HepG2 (cell line): ENCODE data around the gene RAPSN. TPM values are rescaled to one million over a fixed set of nuclear protein-coding genes. Genes with fewer than 3 reads are reported as not detected.

ENCODE experiments used
- MED1 ChIP-seq: sonication (generic); formaldehyde crosslinking; IDR thresholded peaks from 2 replicates; pipeline ENCODE4 v1.4.0; 2020; ENCODE audit warnings: missing genetic modification reagents
- NCOA5 ChIP-seq: sonication (generic); formaldehyde crosslinking; IDR thresholded peaks from 2 replicates; pipeline ENCODE4 v1.4.0; 2020; ENCODE audit warnings: missing genetic modification reagents
- RXRB ChIP-seq: IDR thresholded peaks from 2 replicates; pipeline ENCODE4 v1.6.1; 2016; ENCODE audit warnings: borderline replicate concordance, missing genetic modification reagents, missing compliant biosample characterization
- SATB2 ChIP-seq: sonication (generic); formaldehyde crosslinking; IDR thresholded peaks from 2 replicates; pipeline ENCODE4 v1.5.0; 2020; ENCODE audit warnings: missing genetic modification reagents
- SNAI1 ChIP-seq: sonication (generic); formaldehyde crosslinking; IDR thresholded peaks from 2 replicates; pipeline ENCODE4 v1.5.0; 2020; ENCODE audit warnings: mild to moderate bottlenecking, missing genetic modification reagents, borderline replicate concordance
- SP4 ChIP-seq: sonication (generic); formaldehyde crosslinking; IDR thresholded peaks from 2 replicates; pipeline ENCODE4 v1.8.1; 2023; ENCODE audit warnings: mild to moderate bottlenecking, missing genetic modification reagents
- SRY ChIP-seq: sonication (generic); formaldehyde crosslinking; IDR thresholded peaks from 2 replicates; pipeline ENCODE4 v1.8.0; 2022; ENCODE audit warnings: mild to moderate bottlenecking, missing genetic modification reagents
- TAF1 ChIP-seq: sonication (generic); formaldehyde crosslinking; IDR thresholded peaks from 2 replicates; pipeline ENCODE4 v1.4.0; 2020; ENCODE audit warnings: missing genetic modification reagents
- TAF15 ChIP-seq: fragments of 200-400 bp; formaldehyde crosslinking; IDR thresholded peaks from one replicate; pipeline ENCODE4 v1.6.1; 2018; ENCODE audit warnings: mild to moderate bottlenecking, low read depth, low read length; ENCODE audit not compliant: poor library complexity, severe bottlenecking
- ZFP62 ChIP-seq: sonication (generic); formaldehyde crosslinking; IDR thresholded peaks from 2 replicates; pipeline ENCODE4 v1.4.0; 2020; ENCODE audit warnings: missing genetic modification reagents
- ZNF543 ChIP-seq: sonication (generic); formaldehyde crosslinking; IDR thresholded peaks from 2 replicates; pipeline ENCODE4 v1.4.0; 2020; ENCODE audit warnings: mild to moderate bottlenecking, missing genetic modification reagents
- ZNF574 ChIP-seq: sonication (generic); formaldehyde crosslinking; IDR thresholded peaks from 2 replicates; pipeline ENCODE4 v1.4.0; 2020; ENCODE audit warnings: missing genetic modification reagents
- polyA plus RNA-seq, 8 experiments: library from polyadenylated mRNA; depleted of rRNA in 3 of 8; stranded (reverse) in 7 of 8; unstranded in 1 of 8; fragments of >200 nt; fragmentation: Illumina TruSeq in 4 of 8; extraction: Trizol in 4 of 8; gene quantifications; 2 replicates each; pipeline versions ENCODE4 v1.2.1 to v1.2.3, GENCODE V29; 2011 to 2016; ENCODE audit warnings: low read depth in 4 of 8, missing spikeins in 1 of 8, mixed read lengths in 1 of 8; ENCODE audit not compliant: insufficient read depth in 1 of 8
- total RNA-seq, 5 experiments: library from RNA; depleted of rRNA; stranded (reverse); fragments of >200 nt; fragmentation: Illumina TruSeq; extraction: Trizol; gene quantifications; 2 replicates each; pipeline ENCODE4 v1.2.3, GENCODE V29; 2016; ENCODE audit warnings: low read depth in 1 of 5
- TF ChIP-seq, protein P1 (sequence below), 2 experiments: fragments of 450-650 bp in 1 of 2; sonication (generic) in 1 of 2; formaldehyde crosslinking in 1 of 2; IDR thresholded peaks; 2 replicates each; pipeline versions ENCODE4 v1.6.1 to v1.8.0; 2016 to 2022; ENCODE audit warnings: antibody characterized with exemption in 1 of 2, mild to moderate bottlenecking in 1 of 2, missing genetic modification reagents in 1 of 2
- TF ChIP-seq, protein P2 (sequence below): sonication (generic); formaldehyde crosslinking; IDR thresholded peaks from 2 replicates; pipeline ENCODE4 v1.4.0; 2020; ENCODE audit warnings: missing genetic modification reagents

RAPSN gene
- total and polyA plus RNA-seq, 2 of the 13 experiments (the other 11 are each of a cell fraction or from before 2014, with no cell fraction given): 0.15 to 1.2 TPM

DNA sequence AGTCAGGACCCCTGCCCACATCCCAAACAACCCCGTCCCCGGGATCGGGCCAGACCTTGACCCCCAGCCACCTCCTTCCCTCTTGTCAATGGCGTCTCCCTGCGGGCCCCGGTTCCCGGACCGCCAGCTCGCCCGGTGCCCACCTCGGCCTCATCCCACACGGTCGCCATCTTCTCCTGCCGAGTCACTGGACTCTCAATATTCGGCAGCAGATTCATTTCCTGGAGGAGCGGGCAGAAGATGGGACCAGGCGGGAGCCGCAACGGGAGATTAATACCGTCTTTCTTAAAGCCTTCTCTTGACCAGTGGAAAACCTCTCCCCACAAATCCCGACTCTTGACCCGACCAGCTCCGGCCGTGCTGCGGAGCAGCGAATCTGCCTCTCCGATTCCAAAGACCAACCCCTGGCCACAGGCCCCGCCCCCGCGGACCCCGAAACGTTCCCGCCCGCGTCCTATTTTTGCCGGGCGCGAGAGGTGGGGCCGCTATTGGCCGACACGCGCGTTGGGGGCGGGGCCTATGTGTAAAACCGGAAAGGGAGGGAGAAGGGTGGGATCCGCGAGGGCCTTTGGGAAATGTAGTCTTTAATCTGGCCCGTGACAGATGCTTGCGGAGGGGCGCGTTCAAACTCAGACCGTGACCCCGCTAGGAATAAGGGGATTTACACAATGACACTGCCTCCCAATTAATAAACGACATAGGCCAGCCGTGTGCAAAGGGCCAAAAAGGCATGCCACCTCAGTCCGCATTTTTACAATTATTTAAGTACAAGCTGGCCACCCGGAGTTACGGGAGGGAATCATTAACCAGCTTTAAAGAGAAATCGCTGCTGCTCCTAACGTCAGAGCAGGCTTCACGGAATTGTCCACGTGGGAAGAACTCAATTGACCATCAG is 22.6 kb downstream of the RAPSN start, which contains the start of gene PSMC3 (continued):
- TF ChIP-seq, protein P1, sequence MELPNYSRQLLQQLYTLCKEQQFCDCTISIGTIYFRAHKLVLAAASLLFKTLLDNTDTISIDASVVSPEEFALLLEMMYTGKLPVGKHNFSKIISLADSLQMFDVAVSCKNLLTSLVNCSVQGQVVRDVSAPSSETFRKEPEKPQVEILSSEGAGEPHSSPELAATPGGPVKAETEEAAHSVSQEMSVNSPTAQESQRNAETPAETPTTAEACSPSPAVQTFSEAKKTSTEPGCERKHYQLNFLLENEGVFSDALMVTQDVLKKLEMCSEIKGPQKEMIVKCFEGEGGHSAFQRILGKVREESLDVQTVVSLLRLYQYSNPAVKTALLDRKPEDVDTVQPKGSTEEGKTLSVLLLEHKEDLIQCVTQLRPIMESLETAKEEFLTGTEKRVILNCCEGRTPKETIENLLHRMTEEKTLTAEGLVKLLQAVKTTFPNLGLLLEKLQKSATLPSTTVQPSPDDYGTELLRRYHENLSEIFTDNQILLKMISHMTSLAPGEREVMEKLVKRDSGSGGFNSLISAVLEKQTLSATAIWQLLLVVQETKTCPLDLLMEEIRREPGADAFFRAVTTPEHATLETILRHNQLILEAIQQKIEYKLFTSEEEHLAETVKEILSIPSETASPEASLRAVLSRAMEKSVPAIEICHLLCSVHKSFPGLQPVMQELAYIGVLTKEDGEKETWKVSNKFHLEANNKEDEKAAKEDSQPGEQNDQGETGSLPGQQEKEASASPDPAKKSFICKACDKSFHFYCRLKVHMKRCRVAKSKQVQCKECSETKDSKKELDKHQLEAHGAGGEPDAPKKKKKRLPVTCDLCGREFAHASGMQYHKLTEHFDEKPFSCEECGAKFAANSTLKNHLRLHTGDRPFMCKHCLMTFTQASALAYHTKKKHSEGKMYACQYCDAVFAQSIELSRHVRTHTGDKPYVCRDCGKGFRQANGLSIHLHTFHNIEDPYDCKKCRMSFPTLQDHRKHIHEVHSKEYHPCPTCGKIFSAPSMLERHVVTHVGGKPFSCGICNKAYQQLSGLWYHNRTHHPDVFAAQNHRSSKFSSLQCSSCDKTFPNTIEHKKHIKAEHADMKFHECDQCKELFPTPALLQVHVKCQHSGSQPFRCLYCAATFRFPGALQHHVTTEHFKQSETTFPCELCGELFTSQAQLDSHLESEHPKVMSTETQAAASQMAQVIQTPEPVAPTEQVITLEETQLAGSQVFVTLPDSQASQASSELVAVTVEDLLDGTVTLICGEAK (IDR thresholded peaks at IDR 0.05): no peak
- TF ChIP-seq, protein P1 (CRISPR knock-in tag; IDR thresholded peaks at IDR 0.05): no peak; the same call in 1 of the 2 replicates
- TF ChIP-seq TAF1 (peak; percentile 92), SRY (peak; percentile 32; the same call in 1 of the 2 replicates), RXRB (0 out of 2 replicates have a peak, but pooled peaks have one; percentile 22), ZFP62 (CRISPR knock-in tag) (0 out of 2 replicates have a peak, but pooled peaks have one; percentile 26), ZNF574 (CRISPR knock-in tag) (peak; percentile 71), ZNF543 (peak; percentile 21; the same call in 1 of the 2 replicates), MED1 (peak; percentile 29; the same call in 1 of the 2 replicates), SATB2 (CRISPR knock-in tag) (no peak), SNAI1 (CRISPR knock-in tag) (peak; percentile 71; the same call in 1 of the 2 replicates), TAF15 (no peak), NCOA5 (CRISPR knock-in tag) (no peak), SP4 (CRISPR knock-in tag) (peak; percentile 94)
- TF ChIP-seq, protein P2, sequence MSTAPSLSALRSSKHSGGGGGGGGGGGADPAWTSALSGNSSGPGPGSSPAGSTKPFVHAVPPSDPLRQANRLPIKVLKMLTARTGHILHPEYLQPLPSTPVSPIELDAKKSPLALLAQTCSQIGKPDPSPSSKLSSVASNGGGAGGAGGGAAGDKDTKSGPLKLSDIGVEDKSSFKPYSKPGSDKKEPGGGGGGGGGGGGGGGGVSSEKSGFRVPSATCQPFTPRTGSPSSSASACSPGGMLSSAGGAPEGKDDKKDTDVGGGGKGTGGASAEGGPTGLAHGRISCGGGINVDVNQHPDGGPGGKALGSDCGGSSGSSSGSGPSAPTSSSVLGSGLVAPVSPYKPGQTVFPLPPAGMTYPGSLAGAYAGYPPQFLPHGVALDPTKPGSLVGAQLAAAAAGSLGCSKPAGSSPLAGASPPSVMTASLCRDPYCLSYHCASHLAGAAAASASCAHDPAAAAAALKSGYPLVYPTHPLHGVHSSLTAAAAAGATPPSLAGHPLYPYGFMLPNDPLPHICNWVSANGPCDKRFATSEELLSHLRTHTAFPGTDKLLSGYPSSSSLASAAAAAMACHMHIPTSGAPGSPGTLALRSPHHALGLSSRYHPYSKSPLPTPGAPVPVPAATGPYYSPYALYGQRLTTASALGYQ (CRISPR knock-in tag): no peak
